Measurements from ENCODE around the gene ASIC4. TPM values are rescaled to one million over a fixed set of nuclear protein-coding genes. Genes with fewer than 3 reads are reported as not detected.

The ASIC4 gene
- total and polyA plus RNA-seq, 2 of the 8 experiments (the other 6 are each of a cell fraction or from before 2014, with no cell fraction given), result 0.12 to 0.22 TPM

DNA sequence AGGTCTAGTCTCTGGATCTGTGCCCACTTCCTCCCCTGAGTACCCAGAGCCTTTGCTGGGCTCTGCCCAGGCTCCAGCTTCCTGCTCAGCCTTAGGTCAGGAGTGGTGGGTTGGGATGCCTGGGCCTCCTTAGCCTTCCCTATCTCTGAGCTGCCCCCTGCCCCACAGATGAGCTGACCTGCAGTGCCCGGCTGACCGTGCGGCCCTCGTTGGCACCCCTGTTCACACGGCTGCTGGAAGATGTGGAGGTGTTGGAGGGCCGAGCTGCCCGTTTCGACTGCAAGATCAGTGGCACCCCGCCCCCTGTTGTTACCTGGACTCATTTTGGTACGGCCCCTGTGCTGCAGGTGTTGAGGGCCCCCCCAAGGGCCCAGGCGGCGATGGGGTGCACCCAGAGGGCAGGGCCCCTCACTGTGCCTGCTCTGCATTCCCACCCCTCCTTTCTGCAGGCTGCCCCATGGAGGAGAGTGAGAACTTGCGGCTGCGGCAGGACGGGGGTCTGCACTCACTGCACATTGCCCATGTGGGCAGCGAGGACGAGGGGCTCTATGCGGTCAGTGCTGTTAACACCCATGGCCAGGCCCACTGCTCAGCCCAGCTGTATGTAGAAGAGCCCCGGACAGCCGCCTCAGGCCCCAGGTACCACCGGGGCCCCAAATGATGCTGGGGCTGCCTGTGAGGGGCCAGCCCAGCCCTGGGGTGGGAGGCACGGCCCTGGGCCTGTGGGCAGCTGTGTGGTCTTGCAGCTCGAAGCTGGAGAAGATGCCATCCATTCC is 45.7 kb upstream of the ASIC4 start (continued):
- TF ChIP-seq, protein P1, sequence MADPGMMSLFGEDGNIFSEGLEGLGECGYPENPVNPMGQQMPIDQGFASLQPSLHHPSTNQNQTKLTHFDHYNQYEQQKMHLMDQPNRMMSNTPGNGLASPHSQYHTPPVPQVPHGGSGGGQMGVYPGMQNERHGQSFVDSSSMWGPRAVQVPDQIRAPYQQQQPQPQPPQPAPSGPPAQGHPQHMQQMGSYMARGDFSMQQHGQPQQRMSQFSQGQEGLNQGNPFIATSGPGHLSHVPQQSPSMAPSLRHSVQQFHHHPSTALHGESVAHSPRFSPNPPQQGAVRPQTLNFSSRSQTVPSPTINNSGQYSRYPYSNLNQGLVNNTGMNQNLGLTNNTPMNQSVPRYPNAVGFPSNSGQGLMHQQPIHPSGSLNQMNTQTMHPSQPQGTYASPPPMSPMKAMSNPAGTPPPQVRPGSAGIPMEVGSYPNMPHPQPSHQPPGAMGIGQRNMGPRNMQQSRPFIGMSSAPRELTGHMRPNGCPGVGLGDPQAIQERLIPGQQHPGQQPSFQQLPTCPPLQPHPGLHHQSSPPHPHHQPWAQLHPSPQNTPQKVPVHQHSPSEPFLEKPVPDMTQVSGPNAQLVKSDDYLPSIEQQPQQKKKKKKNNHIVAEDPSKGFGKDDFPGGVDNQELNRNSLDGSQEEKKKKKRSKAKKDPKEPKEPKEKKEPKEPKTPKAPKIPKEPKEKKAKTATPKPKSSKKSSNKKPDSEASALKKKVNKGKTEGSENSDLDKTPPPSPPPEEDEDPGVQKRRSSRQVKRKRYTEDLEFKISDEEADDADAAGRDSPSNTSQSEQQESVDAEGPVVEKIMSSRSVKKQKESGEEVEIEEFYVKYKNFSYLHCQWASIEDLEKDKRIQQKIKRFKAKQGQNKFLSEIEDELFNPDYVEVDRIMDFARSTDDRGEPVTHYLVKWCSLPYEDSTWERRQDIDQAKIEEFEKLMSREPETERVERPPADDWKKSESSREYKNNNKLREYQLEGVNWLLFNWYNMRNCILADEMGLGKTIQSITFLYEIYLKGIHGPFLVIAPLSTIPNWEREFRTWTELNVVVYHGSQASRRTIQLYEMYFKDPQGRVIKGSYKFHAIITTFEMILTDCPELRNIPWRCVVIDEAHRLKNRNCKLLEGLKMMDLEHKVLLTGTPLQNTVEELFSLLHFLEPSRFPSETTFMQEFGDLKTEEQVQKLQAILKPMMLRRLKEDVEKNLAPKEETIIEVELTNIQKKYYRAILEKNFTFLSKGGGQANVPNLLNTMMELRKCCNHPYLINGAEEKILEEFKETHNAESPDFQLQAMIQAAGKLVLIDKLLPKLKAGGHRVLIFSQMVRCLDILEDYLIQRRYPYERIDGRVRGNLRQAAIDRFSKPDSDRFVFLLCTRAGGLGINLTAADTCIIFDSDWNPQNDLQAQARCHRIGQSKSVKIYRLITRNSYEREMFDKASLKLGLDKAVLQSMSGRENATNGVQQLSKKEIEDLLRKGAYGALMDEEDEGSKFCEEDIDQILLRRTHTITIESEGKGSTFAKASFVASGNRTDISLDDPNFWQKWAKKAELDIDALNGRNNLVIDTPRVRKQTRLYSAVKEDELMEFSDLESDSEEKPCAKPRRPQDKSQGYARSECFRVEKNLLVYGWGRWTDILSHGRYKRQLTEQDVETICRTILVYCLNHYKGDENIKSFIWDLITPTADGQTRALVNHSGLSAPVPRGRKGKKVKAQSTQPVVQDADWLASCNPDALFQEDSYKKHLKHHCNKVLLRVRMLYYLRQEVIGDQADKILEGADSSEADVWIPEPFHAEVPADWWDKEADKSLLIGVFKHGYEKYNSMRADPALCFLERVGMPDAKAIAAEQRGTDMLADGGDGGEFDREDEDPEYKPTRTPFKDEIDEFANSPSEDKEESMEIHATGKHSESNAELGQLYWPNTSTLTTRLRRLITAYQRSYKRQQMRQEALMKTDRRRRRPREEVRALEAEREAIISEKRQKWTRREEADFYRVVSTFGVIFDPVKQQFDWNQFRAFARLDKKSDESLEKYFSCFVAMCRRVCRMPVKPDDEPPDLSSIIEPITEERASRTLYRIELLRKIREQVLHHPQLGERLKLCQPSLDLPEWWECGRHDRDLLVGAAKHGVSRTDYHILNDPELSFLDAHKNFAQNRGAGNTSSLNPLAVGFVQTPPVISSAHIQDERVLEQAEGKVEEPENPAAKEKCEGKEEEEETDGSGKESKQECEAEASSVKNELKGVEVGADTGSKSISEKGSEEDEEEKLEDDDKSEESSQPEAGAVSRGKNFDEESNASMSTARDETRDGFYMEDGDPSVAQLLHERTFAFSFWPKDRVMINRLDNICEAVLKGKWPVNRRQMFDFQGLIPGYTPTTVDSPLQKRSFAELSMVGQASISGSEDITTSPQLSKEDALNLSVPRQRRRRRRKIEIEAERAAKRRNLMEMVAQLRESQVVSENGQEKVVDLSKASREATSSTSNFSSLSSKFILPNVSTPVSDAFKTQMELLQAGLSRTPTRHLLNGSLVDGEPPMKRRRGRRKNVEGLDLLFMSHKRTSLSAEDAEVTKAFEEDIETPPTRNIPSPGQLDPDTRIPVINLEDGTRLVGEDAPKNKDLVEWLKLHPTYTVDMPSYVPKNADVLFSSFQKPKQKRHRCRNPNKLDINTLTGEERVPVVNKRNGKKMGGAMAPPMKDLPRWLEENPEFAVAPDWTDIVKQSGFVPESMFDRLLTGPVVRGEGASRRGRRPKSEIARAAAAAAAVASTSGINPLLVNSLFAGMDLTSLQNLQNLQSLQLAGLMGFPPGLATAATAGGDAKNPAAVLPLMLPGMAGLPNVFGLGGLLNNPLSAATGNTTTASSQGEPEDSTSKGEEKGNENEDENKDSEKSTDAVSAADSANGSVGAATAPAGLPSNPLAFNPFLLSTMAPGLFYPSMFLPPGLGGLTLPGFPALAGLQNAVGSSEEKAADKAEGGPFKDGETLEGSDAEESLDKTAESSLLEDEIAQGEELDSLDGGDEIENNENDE (IDR thresholded peaks at IDR 0.05; ENCODE audit: insufficient replicate concordance, low read length), result no peak
- TF ChIP-seq TAF7 (optimal IDR thresholded peaks at IDR 0.05; ENCODE audit: borderline replicate concordance, low read depth, low read length) (no peak), ASH2L (IDR thresholded peaks at IDR 0.05; ENCODE audit: low read length) (no peak), CTBP2 (IDR thresholded peaks at IDR 0.05; ENCODE audit: borderline replicate concordance, insufficient read depth, insufficient read length, low read length) (no peak), BRCA1 (IDR thresholded peaks at IDR 0.05; ENCODE audit: low read depth, low read length) (no peak), KDM1A (IDR thresholded peaks at IDR 0.05; ENCODE audit: borderline replicate concordance, low read length) (no peak), YY1 (IDR thresholded peaks at IDR 0.05; ENCODE audit: low read depth, low read length) (no peak), EZH2 (IDR thresholded peaks at IDR 0.05; ENCODE audit: low read depth, low read length, severe bottlenecking) (no peak)
